ENCODE measurements around the gene ZNF639.

ZNF639 gene

DNA sequence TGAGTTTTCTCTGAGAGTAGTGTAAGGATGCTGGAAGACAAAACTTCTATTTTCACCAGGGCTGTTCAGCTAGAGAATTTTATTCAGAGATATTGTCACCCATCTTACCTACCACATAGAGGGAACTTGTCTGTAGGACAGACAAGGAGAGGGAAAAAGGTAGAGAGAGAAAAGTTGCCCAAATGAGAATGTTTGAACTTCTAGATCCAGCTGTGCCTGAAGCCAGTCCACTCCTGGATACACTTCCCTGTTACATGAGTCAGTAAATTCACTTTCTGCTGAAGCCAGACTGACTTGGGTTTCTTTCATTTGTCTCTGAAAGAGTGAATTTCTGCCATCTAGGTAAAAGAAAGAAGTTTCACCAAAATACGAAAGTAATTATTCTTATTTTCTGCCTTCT is 44.7 kb upstream of the ZNF639 start:
- no peak for ATAC-seq
- TF ChIP-seq ZFP3 (CRISPR knock-in tag; IDR thresholded peaks at IDR 0.05) (no peak), TOX (CRISPR knock-in tag; IDR thresholded peaks at IDR 0.05; ENCODE audit: borderline replicate concordance) (no peak), ARNTL (CRISPR knock-in tag; IDR thresholded peaks at IDR 0.05; ENCODE audit: borderline replicate concordance, low read depth) (no peak), OSR1 (CRISPR knock-in tag; IDR thresholded peaks at IDR 0.05) (no peak), ZC3H10 (CRISPR knock-in tag; IDR thresholded peaks at IDR 0.05) (no peak), ZFP30 (CRISPR knock-in tag; IDR thresholded peaks at IDR 0.05) (no peak)
- TF ChIP-seq, protein P1, sequence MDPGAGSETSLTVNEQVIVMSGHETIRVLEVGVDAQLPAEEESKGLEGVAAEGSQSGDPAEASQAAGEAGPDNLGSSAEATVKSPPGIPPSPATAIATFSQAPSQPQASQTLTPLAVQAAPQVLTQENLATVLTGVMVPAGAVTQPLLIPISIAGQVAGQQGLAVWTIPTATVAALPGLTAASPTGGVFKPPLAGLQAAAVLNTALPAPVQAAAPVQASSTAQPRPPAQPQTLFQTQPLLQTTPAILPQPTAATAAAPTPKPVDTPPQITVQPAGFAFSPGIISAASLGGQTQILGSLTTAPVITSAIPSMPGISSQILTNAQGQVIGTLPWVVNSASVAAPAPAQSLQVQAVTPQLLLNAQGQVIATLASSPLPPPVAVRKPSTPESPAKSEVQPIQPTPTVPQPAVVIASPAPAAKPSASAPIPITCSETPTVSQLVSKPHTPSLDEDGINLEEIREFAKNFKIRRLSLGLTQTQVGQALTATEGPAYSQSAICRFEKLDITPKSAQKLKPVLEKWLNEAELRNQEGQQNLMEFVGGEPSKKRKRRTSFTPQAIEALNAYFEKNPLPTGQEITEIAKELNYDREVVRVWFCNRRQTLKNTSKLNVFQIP (CRISPR knock-in tag; IDR thresholded peaks at IDR 0.05; ENCODE audit: borderline replicate concordance, low read depth) = no peak

GRCh38 chr3:179278932-179279693 is 43.7 kb upstream of the ZNF639 start:
- no peak for ATAC-seq
- TF ChIP-seq ESRRG (CRISPR knock-in tag; IDR thresholded peaks at IDR 0.05) (no peak), BACH2 (CRISPR knock-in tag; IDR thresholded peaks at IDR 0.05; ENCODE audit: borderline replicate concordance) (no peak), SNAI2 (CRISPR knock-in tag; IDR thresholded peaks at IDR 0.05) (no peak), CSRNP3 (CRISPR knock-in tag; IDR thresholded peaks at IDR 0.05) (no peak), CREB5 (CRISPR knock-in tag; IDR thresholded peaks at IDR 0.05; ENCODE audit: low read depth) (no peak), ZFP30 (CRISPR knock-in tag; IDR thresholded peaks at IDR 0.05) (no peak), OSR1 (CRISPR knock-in tag; IDR thresholded peaks at IDR 0.05) (no peak), PPARA (CRISPR knock-in tag; IDR thresholded peaks at IDR 0.05; ENCODE audit: borderline replicate concordance) (no peak), ARNTL (CRISPR knock-in tag; IDR thresholded peaks at IDR 0.05; ENCODE audit: borderline replicate concordance, low read depth) (no peak), CSDC2 (CRISPR knock-in tag; IDR thresholded peaks at IDR 0.05) (no peak), RARB (CRISPR knock-in tag; IDR thresholded peaks at IDR 0.05) (no peak), GLIS3 (CRISPR knock-in tag; IDR thresholded peaks at IDR 0.05) (no peak), ZFP3 (CRISPR knock-in tag; IDR thresholded peaks at IDR 0.05) (no peak), PATZ1 (CRISPR knock-in tag; IDR thresholded peaks at IDR 0.05; ENCODE audit: borderline replicate concordance) (no peak), ISL1 (CRISPR knock-in tag; IDR thresholded peaks at IDR 0.05) (no peak), ZC3H10 (CRISPR knock-in tag; IDR thresholded peaks at IDR 0.05) (no peak), ZNF565 (CRISPR knock-in tag; conservative IDR thresholded peaks at IDR 0.05; ENCODE audit: low read depth) (no peak)
- TF ChIP-seq, protein P2, sequence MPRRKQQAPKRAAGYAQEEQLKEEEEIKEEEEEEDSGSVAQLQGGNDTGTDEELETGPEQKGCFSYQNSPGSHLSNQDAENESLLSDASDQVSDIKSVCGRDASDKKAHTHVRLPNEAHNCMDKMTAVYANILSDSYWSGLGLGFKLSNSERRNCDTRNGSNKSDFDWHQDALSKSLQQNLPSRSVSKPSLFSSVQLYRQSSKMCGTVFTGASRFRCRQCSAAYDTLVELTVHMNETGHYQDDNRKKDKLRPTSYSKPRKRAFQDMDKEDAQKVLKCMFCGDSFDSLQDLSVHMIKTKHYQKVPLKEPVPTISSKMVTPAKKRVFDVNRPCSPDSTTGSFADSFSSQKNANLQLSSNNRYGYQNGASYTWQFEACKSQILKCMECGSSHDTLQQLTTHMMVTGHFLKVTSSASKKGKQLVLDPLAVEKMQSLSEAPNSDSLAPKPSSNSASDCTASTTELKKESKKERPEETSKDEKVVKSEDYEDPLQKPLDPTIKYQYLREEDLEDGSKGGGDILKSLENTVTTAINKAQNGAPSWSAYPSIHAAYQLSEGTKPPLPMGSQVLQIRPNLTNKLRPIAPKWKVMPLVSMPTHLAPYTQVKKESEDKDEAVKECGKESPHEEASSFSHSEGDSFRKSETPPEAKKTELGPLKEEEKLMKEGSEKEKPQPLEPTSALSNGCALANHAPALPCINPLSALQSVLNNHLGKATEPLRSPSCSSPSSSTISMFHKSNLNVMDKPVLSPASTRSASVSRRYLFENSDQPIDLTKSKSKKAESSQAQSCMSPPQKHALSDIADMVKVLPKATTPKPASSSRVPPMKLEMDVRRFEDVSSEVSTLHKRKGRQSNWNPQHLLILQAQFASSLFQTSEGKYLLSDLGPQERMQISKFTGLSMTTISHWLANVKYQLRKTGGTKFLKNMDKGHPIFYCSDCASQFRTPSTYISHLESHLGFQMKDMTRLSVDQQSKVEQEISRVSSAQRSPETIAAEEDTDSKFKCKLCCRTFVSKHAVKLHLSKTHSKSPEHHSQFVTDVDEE (CRISPR knock-in tag; IDR thresholded peaks at IDR 0.05) = no peak

DNA sequence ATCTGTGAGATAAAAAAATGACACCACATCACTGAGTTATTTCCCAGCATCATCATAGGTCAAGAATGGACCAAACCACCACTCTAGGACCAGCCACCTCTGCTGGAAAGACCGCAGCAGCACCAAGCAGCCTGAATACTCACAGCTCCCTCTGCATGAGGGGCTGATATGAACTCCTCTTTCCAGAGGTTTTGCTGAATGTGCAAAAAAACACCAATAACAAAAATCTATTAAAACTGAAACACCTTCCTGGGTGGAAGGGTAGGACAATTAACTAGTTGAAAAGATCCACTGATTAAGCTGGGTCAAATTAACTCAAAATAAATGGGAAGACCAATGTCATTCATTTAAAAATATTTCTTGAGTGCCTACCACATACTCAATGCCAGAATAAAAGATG is 43.0 kb upstream of the ZNF639 start:
- TF ChIP-seq ZNF70 (CRISPR knock-in tag; IDR thresholded peaks at IDR 0.05) (no peak), ZFP3 (CRISPR knock-in tag; IDR thresholded peaks at IDR 0.05) (no peak), TCF4 (CRISPR knock-in tag; IDR thresholded peaks at IDR 0.05; ENCODE audit: borderline replicate concordance) (no peak), ZNF565 (CRISPR knock-in tag; conservative IDR thresholded peaks at IDR 0.05; ENCODE audit: low read depth) (no peak), PPARA (CRISPR knock-in tag; IDR thresholded peaks at IDR 0.05; ENCODE audit: borderline replicate concordance) (no peak), ARNTL (CRISPR knock-in tag; IDR thresholded peaks at IDR 0.05; ENCODE audit: borderline replicate concordance, low read depth) (no peak), ISL1 (CRISPR knock-in tag; IDR thresholded peaks at IDR 0.05) (no peak), OSR1 (CRISPR knock-in tag; IDR thresholded peaks at IDR 0.05) (no peak), SNAI2 (CRISPR knock-in tag; IDR thresholded peaks at IDR 0.05) (no peak)
- TF ChIP-seq, protein P2 (CRISPR knock-in tag; IDR thresholded peaks at IDR 0.05) = no peak
- ATAC-seq = no peak

All from SK-N-SH treated with all-trans-retinoic acid at 6 μM for 48 hours (cell line).